Cardiac muscle cell (in vitro differentiated cells and primary cell): ENCODE measurements around the gene MICU1. TPM values are rescaled to one million over a fixed set of nuclear protein-coding genes. Genes with fewer than 3 reads are reported as not detected.

Experiments used
- DNase-seq, 2 donors: peaks; one replicate each; pipeline versions ENCODE4 v3.0.0 to v3.0.0-alpha.2; 2010 to 2017; ENCODE audit warnings: low read depth in 1 of 2, low spot score in 1 of 2
- H3K27ac ChIP-seq: fragments of 200-600 bp; sonication (generic); 2 replicates; pipeline ENCODE4 v1.5.1; 2016
- H3K27me3 ChIP-seq: fragments of 200-600 bp; sonication (generic); 2 replicates; pipeline ENCODE4 v1.6.0; 2016; ENCODE audit warnings: control low read depth
- H3K36me3 ChIP-seq: fragments of 200-600 bp; sonication (generic); 2 replicates; pipeline ENCODE4 v1.5.1; 2016; ENCODE audit warnings: control low read depth
- H3K4me1 ChIP-seq: fragments of 200-600 bp; sonication (generic); 2 replicates; pipeline ENCODE4 v1.8.1; 2017; ENCODE audit warnings: low read depth, mild to moderate bottlenecking, mixed run types
- H3K4me3 ChIP-seq: fragments of 200-600 bp; sonication (generic); 2 replicates; pipeline ENCODE4 v1.5.1; 2016; ENCODE audit warnings: mild to moderate bottlenecking
- H3K9me3 ChIP-seq: fragments of 200-600 bp; sonication (generic); 2 replicates; pipeline ENCODE4 v1.5.1; 2017; ENCODE audit warnings: low read depth, mild to moderate bottlenecking, control low read depth
- polyA plus RNA-seq: library from polyadenylated mRNA; unstranded; fragments of >200 nt; fragmentation: Nextera tagmentation; extraction: Ambion mirVana; gene quantifications from 2 replicates; pipeline ENCODE4 v1.2.1, GENCODE V29; 2016
- total RNA-seq: library from RNA; depleted of rRNA; stranded (reverse); fragments of >200 nt; gene quantifications from 2 replicates; pipeline ENCODE4 v1.2.3, GENCODE V29; 2016
- TF ChIP-seq, protein P1 (sequence below): IDR thresholded peaks from 2 replicates; pipeline ENCODE4 v1.5.1; 2012; ENCODE audit warnings: low read depth, mild to moderate bottlenecking, low read length

Gene MICU1
- total and polyA plus RNA-seq, 2 experiments from 2014 or later, result 48.3 to 53.2 TPM

DNA sequence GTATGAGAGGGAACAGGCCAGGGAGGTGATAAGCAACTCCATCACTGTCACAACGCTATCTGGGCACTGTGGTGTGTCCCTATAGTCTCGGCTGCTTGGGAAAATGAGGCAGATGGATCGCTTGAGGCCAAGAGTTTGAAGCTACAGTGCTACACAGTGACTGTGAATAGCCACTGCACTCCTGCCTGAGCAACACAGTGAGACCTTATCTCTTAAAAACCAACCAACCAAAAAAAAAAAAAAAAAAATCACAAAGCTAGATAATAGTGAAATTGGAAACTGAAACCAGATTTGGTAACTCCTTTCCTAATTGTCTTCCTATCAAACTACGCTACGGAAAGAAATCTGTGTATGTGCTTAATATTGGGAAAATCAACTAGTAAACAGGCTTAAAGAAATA is 14.1 kb downstream of the MICU1 start:
- H3K27me3 ChIP-seq, result no peaks in the 10 kb centered on the region
- H3K27ac ChIP-seq, result peak overlapping the region; percentile 42
- no peaks in the 10 kb centered on the region for H3K9me3 ChIP-seq
- H3K4me3 ChIP-seq, result no peak overlapping the region
- H3K36me3 ChIP-seq, result no peaks in the 10 kb centered on the region
- peak; percentile 11 to 62 for DNase-seq
- TF ChIP-seq, protein P1, sequence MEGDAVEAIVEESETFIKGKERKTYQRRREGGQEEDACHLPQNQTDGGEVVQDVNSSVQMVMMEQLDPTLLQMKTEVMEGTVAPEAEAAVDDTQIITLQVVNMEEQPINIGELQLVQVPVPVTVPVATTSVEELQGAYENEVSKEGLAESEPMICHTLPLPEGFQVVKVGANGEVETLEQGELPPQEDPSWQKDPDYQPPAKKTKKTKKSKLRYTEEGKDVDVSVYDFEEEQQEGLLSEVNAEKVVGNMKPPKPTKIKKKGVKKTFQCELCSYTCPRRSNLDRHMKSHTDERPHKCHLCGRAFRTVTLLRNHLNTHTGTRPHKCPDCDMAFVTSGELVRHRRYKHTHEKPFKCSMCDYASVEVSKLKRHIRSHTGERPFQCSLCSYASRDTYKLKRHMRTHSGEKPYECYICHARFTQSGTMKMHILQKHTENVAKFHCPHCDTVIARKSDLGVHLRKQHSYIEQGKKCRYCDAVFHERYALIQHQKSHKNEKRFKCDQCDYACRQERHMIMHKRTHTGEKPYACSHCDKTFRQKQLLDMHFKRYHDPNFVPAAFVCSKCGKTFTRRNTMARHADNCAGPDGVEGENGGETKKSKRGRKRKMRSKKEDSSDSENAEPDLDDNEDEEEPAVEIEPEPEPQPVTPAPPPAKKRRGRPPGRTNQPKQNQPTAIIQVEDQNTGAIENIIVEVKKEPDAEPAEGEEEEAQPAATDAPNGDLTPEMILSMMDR, result no peak
- H3K4me1 ChIP-seq, result peaks cover 9% of the 10 kb centered on the region

DNA sequence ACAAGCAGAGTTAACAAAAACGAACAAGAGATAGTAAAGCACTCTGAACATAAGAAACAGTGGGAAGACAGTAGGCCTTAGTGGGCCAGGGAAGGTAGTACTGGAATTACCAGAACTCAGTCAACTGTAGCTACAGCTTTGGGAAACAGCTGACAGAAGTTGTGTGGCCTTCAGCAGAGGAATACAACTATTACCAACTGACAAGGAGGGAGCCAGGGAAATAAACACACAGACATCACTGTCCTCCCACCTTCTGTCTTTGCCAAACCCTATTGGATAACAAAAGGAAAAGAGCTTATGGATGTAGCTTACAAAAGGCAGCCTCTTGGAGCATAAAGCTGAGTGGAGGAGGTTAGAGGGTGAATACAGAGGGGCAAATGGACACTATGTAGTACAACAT is 15.4 kb downstream of the MICU1 start:
- H3K4me3 ChIP-seq, result no peak overlapping the region
- DNase-seq, result peak in 1 of 2 donors; percentile 17
- H3K4me1 ChIP-seq, result peaks cover 9% of the 10 kb centered on the region
- no peaks in the 10 kb centered on the region for H3K36me3 ChIP-seq
- H3K27me3 ChIP-seq, result no peaks in the 10 kb centered on the region
- TF ChIP-seq, protein P1, result no peak
- no peaks in the 10 kb centered on the region for H3K9me3 ChIP-seq
- H3K27ac ChIP-seq, result no peak overlapping the region

DNA sequence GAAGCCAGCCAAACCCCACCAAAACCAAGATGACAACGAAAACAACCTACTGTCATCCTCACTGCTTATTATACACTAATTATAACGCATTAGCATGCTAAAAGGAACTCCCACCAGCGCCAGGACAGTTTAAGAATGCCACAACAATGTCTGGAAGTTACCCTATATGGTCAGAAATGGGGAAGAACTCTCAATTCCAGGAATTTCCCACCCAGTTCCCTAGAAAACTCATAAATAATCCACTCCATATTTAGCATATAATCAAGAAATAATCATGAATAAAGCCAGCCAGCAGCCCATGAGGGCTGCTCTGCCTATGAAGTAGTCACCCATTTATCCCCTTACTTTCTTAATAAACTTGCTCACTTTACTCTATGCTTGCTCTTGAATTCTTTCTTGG is 20.8 kb downstream of the MICU1 start:
- no peaks in the 10 kb centered on the region for H3K4me1 ChIP-seq
- DNase-seq, result no peak
- no peak overlapping the region for H3K27ac ChIP-seq
- H3K36me3 ChIP-seq, result no peaks in the 10 kb centered on the region
- TF ChIP-seq, protein P1, result no peak
- no peaks in the 10 kb centered on the region for H3K9me3 ChIP-seq
- no peaks in the 10 kb centered on the region for H3K27me3 ChIP-seq
- H3K4me3 ChIP-seq, result no peak overlapping the region

DNA sequence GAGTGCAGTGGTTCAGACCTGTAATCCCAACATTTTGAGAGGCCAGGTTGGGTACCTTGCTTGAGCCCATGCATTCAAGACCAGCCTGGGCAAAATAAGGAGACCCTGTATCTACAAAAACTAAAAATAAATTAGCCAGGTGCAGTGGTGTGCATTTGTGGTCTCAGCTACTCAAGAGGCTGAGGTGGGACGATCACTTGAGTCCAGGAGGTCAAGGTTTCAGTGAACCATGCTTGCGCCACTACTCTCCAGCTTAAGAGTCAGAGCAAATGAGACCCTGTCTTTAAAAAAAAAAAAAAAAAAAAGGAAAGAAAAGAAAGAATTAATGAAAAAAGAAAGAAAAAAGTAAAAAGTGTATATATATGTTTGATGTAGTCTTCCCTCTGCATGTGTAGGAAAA is 24.7 kb downstream of the MICU1 start:
- TF ChIP-seq, protein P1, result no peak
- no peaks in the 10 kb centered on the region for H3K27me3 ChIP-seq
- no peak overlapping the region for H3K27ac ChIP-seq
- peaks cover 7% of the 10 kb centered on the region for H3K4me1 ChIP-seq
- H3K9me3 ChIP-seq, result no peaks in the 10 kb centered on the region
- no peaks in the 10 kb centered on the region for H3K36me3 ChIP-seq
- no peak for DNase-seq
- no peak overlapping the region for H3K4me3 ChIP-seq

DNA sequence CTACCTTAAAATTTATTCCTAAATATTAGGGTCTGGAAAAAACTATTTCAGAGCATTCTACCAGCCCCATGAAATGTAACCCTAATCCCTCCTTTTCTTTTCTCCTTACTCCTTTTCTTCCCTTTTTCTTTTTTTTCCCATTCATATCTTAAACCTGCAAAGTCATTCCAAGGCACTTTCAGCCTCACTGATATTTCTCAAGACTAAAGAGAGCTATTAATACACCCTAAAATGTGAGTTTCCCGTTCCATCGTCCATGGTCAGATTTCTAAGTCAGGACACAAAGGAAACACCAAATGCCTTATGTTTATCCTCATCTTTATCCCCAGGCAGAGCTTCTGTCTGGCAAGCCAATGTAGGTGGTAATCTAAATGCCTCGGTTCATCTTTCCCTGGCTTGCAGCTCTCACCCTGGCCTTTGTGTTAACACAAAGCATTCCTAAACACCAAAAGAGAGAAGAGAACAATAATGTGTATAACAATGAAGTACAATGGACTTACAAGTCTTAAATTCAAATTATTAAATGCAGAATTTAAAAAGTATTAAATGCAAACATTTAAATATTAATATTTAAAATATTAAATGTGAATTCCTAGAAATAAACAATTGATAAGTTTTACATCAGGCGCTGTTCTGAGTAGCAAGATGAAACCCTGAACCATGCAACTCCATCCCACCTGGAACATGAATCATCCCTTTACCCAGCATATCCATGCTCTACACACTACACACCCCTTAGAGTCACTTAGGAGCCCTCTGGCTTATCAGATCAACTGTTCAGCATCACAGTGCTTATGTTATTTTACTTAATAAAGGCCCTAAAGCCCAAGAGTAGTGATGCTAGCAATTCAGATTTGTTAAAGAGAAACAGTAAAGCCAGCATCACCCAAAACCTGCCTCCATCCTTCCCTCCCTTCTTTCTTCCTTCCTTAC is 26.8 kb downstream of the MICU1 start:
- Histone ChIP-seq H3K27me3 (no peaks in the 10 kb centered on the region), H3K36me3 (no peaks in the 10 kb centered on the region), H3K9me3 (no peaks in the 10 kb centered on the region), H3K4me1 (peaks cover 7% of the 10 kb centered on the region), H3K27ac (no peak overlapping the region), H3K4me3 (no peak overlapping the region)
- TF ChIP-seq, protein P1, result no peak
- no peak for DNase-seq
